ENCODE results near the gene GALNT10.

GALNT10 gene

DNA sequence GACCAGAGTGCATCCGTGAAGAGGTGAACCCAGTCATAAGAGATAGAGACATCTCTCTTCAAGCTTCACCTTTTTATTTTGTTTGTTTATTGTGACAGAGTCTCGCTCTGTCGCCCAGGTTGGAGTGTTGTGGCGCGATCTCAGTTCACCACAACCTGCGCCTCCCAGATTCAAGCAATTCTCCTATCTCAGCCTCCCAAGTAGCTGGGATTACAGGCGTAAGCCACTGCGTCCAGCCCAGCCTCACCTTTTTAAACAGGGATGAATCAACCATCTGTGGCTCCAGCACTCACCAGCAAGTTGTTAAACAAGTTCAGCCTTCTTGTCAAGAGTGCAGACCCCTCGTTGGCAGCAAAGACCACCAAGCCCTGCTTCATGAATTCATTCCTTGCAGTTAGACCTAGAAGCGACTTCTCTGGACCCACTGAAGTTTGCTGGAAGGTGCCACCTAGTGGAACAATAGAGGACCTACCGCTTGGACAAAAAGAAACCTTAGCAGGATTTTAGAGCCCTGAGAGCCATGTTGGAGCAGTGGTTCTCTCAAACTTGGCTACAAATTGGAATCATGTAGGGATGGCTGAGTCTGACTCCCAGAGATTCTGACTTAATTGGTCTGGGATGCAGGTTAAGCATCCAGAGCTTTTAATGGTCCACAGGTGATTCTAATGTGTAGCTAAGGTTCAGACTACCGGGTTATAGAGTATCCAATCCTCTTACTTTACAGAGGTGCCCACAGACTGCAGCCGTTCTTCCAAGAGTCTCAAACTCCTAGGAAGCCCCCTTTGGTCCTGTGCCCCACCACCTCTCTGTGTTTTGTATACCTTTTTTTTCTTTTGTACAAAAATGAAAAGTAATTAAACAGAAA lies 10.5 kb upstream of the GALNT10 start:
- peak; percentile 36 to 47 for DNase-seq

DNA sequence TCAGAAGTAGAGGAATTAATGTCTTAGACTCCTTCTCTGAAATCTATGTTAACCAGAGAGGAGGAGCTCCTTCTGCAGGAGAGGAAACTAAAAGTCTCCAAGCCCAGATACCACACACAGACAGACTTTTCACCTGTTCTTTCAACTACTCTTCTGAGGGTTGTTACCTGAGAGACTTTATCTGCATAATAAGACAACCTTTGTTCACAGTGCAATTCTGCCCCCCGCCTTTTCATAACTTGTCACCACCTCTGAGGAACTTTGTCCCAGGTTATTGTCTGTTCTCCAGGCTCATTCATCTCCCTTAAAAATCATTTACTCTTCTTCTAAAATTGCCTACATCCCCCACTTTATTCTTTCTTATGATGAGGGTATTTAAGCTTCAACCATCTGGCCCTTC lies 9.4 kb upstream of the GALNT10 start:
- no peak for DNase-seq

DNA sequence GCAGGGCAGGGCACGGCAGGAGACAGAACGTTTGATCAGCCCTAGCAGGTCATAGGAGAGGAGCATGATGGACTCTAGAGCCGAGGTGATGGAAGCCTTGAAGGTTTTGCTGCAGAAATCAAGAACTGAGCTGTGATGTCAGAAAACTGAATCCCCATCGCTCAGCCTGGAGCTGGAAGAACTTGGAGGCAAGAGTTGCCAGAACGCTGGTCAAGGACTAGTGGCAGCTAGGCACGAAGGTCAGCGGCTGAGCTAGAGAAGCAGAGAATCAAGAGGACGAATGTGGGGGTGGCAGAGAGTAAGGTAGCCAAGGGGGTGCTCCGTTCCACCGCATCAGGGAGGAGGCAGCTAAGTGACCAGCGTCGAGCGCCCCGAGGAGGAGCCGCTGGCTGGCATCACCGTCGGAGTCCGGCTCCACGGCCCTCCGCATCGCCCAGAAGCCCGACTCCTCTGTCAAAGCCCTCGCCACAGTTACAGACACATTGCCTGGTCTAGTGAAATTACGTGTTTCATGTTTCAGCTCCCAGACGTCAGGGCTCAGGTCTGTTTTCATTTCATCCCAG lies 1.2 kb upstream of the GALNT10 start:
- peak in 1 of 2 experiments; percentile 25 for DNase-seq

DNA sequence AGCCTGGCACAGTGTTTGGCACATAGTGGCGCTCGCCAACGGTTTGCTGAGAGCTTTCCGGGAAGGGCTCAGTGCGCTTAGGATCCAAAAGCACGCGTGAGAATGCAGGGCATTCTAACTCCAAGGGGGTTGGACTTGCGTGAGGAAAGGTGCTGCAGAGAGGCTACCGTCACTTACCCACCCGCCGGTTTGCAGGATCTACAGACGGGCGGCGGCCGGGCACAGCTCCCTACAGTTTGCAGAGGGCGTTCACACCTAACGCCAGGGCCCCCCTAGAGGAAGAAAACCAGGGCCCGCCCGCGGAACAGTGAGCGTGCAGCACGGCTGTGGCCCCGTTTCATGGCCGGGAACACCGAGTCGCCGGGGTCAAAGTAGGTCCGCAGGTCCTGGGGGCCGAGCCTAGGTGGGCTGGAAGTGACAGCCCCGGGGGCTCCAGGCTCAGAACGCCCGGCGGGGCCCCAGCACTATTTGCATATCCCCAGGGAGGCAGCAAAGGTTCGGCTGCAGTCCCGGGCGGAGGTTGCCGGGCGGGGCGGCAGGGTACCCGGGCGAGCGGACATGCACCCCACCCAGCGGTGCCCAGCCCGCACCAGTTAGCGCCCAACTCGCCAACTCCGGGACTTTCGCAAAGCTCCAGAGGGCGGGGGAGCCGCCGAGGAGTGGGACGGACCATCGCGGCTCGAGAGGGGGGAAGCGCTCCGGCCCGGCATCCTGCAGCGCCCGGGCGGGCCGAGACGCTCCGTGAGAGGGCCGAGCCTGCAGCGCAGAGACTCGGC lies 526 bp upstream of the GALNT10 start:
- peak; percentile 80 to 84 for DNase-seq

DNA sequence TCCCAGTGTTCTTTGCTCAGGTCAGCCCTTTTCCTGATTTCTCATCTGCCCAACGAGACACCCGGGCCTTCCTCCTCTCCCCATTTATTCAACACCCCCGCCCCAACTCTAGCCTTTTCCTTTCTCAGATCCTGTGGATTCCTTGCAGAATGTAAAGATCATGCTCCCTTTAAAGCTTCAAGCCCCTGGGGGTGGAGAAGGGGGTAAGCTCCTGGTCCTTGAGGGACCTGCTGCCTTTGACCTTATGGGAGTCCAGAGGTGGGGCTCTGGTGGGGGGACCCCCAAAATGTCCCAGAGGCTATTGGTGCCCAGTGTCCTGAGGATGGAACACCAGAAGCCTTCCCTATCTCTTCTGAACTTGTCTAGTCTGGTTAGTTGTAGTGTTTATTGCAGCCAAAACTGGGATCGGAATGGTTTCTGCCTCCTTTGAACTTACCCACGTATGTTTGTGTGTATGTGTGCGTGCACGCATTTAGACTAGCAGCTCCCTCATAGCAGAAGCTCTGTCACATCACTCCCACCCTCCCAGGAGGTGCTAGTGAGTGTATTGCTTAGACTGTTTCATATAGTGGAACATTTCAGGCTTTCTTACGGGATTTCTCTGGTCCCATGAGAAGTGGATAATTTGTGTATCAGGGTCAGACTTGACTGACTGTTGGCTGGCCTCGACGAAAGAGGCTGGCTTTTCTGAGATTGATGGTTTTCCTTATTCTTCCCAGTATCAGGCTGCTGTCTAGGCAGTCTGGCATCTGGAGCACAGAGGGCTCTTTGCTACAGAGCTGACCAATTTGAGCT lies 1.1 kb downstream of the GALNT10 start:
- peak in 1 of 2 experiments; percentile 32 for DNase-seq

DNA sequence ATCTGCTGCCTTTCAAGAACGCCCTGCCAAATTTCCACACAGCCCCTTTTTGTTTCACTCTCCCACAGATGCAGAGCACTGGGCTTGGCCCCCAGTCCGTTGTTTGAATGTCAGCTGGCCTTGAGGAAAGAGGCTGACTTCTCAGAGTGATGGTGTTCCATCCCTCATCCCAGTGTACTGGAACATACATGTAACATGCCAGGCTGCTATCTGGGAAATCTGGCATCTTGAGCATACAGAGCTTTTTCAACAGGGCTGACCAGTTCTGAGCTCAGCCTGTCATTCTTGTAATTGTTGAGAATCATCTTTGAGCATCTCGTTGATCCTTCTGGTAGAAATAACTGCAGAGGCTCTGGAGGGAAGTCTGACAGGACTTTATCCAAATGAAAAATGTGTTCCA lies 2.8 kb downstream of the GALNT10 start:
- DNase-seq, result no peak

DNA sequence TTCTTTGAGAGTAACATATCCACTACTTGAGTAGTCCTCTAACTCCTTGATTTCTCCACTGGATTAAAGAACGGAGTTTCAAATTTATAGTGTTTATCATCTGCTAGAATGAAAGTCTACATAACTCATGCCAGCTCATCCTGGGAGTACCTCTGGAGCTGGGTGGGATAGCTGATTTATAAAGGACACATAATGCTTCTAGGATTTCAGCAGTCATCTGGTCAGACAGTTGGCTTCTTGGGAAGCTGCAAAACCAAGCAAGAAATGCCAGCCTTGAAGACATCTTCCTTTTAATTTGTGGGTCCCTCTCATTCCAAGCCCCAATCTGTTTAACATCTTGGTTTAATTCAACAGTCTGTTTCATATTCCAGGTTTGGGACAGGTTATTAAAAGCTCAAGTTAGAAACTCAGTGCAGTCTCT lies 3.2 kb downstream of the GALNT10 start:
- no peak for DNase-seq

DNA sequence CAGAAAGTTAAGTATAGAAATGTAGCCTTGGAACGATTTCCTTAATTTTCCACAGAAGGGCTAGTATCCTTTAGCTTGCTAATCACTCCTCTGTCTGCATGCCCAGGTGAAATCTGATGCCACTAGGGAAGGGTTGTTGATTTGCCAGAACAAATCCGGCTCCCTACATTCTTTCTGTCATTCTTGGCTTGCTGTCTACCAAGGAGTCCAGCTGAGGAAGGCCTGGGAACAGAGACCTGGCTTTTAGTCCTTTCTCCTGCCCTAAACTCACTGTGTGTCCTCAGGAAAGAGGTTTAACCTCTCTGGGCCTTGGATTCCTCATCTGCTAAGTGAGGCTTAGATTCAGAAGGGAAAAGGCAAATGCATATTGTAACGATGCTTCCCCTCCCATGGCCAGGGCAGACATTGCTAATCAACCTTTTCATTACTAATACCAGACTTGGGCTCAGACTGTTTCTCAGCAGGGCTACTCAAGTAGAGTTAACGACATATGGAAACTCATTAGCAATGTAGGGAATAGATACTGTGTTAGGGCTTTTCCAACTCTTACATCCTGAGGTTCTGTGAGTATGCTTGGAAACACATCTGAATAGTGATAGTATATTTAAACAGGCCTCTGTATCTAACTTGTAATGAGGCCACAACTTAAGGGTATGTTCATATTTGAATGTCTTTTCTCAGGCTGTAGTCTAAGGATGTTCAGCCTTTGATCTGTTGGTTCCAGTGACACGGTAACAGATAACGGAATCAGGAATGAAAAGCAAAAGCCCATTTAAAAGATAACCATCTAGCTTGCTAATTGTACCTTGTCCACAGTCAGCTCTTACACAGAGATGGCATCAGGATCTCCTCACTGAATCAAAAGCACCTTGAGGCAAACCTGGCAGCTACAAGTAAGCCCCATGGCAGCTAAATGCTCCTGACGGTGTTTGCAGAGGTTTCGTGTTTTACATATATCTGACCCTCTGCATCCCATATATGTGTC lies 4.1 kb downstream of the GALNT10 start:
- DNase-seq, result no peak

DNA sequence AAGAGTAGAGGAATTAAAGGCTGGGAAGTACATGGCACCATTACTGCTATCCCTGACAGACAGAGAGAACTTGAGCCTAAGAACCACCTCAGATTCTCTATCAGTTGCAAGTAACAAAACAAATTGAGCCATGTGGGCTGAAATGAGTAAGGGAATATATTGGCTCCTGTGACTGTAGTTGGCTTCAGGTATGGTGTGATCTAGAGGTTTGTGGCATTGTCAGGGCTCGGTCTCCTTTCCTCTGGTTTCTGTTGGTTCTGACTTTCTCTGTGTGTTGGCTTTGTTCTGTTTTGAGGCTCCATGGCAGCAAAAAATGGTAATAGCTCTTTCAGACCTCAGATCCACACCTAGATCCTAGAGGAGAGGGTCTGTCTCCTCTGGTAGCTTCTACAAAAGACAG lies 5.7 kb downstream of the GALNT10 start:
- DNase-seq, result no peak

DNA sequence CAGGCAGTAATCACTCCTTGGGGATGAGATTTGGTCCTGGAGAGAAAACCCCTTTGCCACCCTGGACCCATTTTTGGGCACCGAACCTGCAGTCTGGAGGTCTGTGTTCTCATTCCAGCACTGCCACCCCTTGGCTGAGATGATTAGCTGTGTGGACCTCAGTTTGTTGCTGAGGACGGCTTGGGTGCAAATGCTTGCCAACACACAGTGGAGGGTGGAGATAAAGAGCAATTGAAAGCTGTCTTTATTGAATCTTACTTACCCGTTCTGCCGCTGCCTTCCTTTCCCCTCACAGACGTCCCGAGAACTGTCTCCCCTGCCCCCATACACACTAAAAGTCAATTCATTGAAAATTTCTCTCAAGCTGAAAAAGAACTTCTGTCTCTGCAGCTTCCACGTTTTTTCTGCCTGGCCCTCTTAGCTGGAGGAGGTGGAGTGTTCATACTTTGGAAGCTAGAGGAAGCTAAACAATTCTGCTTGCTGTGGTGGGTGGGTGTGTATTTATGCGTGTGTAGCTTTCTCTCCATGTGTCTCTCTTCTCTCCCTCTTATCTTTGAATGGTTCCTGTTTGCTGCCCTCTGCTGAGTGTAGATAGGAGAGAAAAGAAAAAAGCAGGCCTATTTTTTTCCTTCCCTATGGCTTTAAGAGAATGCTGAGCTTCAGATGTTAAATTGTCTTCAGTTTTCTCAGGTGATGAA lies 6.6 kb downstream of the GALNT10 start:
- DNase-seq, result no peak

DNA sequence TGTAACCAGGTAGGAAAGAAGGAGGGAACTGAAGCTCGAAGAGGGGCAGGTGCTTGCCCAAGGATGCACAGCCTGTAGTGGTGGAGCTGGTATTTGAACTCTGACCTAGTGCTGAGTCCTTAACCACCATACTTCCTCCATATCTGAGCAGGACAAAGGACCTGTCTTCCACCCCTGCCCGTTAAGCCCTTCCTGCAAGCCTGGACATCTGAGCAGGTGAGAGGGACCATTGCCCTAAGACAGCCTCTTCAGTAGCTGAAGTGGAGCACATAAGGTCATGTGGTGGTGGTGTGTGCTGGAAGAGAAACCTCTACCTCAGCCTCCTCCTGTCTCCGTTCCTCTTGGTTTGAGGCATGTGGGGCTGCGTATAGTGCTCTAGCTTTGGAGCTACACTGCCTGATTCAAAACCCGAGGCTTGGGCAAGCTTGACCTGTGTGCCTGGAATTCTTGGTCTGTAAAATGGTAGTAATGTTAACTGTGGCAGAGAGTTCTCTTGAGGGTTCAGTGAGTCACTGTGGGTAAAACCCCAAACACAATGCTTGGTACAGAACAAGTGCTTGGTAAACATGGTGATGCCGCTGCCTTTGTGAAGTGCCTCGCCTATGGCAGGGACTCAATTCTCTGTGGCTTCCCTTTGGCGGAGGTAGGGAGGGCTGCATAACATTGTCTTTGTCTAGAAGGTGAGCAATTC lies 7.4 kb downstream of the GALNT10 start:
- DNase-seq, result peak; percentile 77

DNA sequence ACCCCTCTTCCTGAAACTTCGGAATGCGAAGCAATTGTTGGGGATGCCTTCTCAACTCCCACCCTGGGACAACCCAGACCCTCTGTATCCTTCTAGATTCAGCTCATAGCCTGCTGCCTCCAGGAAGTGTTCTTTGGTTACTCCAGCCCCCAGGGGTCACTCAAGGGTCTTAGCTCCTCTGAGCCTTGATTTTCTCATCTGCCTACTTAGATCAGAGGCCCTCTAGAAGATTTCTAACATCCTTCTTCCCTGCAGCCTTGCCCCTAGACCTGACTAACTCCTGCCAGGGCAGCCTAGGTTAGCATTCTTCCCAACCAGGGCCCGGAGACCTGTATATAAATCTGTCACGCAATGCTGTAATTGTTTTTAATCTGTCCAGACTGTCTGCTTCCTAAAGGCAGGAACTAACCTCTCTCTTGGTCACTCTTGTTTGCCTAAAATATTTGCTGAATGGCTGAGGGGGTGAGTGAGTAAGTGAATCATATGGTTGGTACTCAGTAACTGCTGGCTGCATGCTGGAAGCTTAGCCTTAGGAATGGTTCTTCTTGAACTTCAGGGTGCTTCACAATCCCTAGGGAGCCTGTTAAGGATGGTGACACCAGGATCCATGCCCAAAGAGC lies 8.2 kb downstream of the GALNT10 start:
- no peak for DNase-seq

DNA sequence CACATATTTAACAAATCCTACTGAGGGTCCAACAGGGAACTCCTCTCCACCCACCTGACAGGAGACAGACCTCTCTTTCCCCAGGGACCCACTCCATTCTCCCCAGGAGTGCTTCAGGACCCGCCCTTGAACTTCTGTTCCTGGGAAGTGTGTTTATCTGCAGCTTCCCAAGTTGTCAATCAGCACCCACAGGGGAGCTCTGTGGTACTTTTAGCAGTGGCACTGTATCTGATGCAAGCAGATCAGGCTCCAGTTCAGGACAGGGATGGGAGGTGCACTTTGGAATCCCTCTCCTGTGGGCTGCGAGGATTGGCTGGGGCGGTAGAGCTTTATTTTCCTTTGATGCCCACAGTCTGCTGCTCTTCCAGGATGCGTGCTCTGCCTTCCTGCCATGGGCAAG lies 8.7 kb downstream of the GALNT10 start:
- DNase-seq, result no peak

DNA sequence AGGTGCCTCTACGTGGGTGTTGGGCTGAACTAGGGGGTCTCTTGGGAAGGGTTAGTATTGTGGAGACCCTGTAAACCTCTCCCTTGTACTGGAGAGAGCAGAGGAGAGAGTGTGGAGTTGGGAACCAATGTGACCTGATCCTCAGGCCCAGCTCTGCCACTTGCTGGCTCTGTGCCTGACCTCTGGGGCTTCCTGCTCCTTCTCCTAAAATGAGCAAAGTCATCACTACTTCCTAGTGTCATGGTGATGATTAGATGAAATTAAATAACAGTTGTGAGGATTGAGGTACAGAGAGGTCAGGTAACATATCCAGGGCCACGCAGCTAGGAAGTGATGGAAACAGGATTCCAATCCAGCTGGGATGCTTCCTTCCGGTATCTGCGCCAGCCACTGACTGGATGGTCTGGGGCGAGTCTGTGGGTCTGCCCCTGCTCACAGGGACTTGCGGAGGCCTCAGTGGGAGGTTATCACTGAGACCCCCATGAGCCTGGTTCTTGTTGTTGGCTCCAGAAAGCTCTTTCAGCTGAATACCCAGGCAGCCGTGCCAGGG lies 9.2 kb downstream of the GALNT10 start:
- no peak for DNase-seq

DNA sequence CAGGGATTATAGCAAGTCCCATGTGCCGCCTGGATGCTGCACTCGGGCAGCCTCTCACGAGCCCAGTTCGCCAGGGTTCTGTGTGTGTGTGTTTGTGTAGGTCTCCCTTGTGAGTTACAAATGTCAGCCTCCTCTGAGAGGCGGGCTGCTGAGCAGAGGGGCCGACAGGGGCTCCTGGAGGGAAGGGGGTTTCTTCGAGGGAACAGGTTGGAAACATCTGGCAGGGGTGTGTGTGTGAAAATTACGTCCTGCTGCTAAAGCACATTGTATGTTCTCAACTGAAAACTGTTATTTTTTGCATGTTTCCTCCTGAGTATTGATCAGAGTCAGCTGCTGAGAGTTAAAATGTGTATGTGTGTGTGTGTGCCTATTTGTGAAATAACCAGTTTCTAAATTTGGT lies 9.7 kb downstream of the GALNT10 start:
- no peak for DNase-seq

DNA sequence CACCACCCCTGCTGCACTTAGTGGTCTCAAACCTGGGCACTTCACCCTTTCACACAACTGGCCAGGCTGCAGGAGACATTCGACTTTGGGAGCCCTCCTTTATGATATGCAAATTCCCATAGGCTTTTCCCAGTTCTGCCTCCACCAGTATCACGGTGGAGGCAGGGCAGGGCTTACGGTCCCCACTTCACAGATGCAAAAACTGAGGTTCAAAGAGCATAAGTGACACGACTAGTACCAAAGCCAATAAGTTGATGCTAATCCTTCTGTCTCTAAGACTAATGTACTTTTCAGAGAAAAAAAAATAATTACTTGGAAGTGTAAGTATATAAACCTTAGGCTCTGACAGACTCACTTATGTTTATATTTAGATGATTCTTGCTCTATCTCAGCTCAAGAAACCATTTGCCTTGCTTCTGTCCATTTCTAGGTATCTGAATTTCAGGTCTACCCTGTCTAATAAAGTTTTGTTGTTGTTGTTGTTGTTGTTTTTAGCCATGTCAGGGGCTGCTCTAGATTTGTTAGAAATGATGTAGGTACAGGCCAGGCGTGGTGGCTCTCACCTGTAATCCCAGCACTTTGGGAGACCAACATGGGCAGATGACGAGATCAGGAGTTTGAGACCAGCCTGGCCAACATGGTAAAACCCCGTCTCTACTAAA lies 10.7 kb downstream of the GALNT10 start:
- DNase-seq, result no peak

DNA sequence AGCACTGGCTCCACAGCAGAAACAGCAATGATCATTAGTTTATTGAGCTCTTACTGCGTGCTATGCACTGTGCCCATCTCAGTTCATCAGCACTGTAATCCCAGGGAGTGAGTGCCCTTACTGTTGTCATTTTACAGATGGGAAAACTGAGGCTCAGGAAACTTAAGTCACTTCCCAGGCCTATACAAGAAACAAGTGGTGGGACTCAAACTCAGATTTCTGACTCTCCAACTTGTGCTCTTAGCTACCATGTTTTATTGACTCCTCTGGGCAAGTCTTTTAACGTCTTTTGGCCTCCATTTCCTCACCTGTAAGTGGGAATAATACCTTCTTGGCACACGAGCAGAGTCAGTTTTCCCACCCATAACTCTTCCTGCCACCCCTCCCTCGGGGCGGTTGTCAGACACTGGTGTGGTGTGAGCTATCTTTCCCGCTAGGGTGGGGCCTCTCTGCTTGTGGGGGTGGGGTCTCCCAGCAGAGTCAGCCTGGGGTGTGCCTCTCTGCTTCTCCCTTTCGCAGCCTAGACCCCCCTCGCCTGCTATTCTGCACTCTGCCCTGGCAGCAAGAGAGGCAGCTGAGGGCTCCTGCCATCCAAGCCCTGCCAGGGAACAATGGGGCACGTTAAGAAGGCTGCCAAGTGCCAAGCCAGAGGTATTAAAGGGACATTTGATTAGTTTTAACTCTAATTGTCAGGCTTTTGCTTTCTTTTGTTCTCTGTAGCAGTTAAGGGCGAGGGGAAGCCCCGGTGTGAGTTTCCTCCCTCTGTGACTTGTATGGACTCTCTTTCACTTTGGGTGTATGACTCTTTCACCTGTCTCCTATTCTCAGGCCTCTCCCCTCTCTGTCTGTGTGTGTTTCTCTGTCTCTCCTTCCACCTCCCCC lies 12.1 kb downstream of the GALNT10 start:
- peak; percentile 67 to 71 for DNase-seq
